Endothelial cell of umbilical vein (primary cell): ENCODE data around the gene TUBA1C. TPM values are rescaled to one million over a fixed set of nuclear protein-coding genes. Genes with fewer than 3 reads are reported as not detected.
A peak's percentile ranks its signal among the peaks of the same experiment; 100 is the strongest.

Source experiments
- BruUV-seq: library from RNA; stranded (reverse); fragments of 400-500 nt; replicated peaks from 2 replicates; lab custom pipeline; 2021; lab: Mats Ljungman, UMichigan
- CTCF ChIA-PET: fragments of 300-600, 350-600 bp; sonication (Branson Sonifier 250); formaldehyde crosslinking; loops from one replicate; lab custom pipeline; 2021; ENCODE audit warnings: antibody characterized with exemption, inconsistent platforms; lab: Charles Lee
- POLR2A ChIA-PET: fragments of 300-600, 350-600 bp; sonication (Branson Sonifier 250); formaldehyde crosslinking; loops from one replicate; lab custom pipeline; 2021; ENCODE audit warnings: antibody characterized with exemption, inconsistent platforms; lab: Charles Lee
- DNase-seq: peaks from one replicate; pipeline ENCODE4 v3.0.0-alpha.2; 2011; ENCODE audit warnings: low read depth, low spot score
- FAIRE-seq: peaks from 2 replicates; lab custom pipeline; 2011; peaks lifted over from hg19 to GRCh38; lab: Jason Lieb, UNC
- H2AFZ ChIP-seq: 2 replicates; pipeline ENCODE4 v1.6.0; 2012; ENCODE audit warnings: low read depth, low read length, control low read depth, inconsistent platforms
- H3K27ac ChIP-seq: 2 replicates; pipeline ENCODE4 v1.5.1; 2011; ENCODE audit warnings: low read depth, mild to moderate bottlenecking, control low read depth, low read length, moderate library complexity; ENCODE audit not compliant: insufficient read depth
- H3K27me3 ChIP-seq, 2 experiments: 2 replicates each; pipeline versions ENCODE4 v1.6.0 to v1.6.1; 2011; ENCODE audit warnings: low read length in 2 of 2, mixed read lengths in 1 of 2; ENCODE audit not compliant: control insufficient read depth in 2 of 2, insufficient read depth in 2 of 2
- H3K36me3 ChIP-seq, 2 experiments: 2 replicates in 1 of 2; 3 replicates in 1 of 2; pipeline ENCODE4 v1.5.1; 2011; ENCODE audit warnings: low read length in 2 of 2, mild to moderate bottlenecking in 1 of 2, moderate library complexity in 1 of 2; ENCODE audit not compliant: control insufficient read depth in 2 of 2, insufficient read depth in 2 of 2; ENCODE audit errors: extremely low read depth in 1 of 2
- H3K4me1 ChIP-seq: 3 replicates; pipeline ENCODE4 v1.5.1; 2011; ENCODE audit warnings: mild to moderate bottlenecking, low read length; ENCODE audit not compliant: control insufficient read depth, insufficient read depth; ENCODE audit errors: extremely low read depth
- H3K4me2 ChIP-seq: 2 replicates; pipeline ENCODE4 v1.6.1; 2011; ENCODE audit warnings: low read length, control low read depth, mixed read lengths; ENCODE audit not compliant: insufficient read depth
- H3K4me3 ChIP-seq, 3 experiments: fragments of 200-600 bp in 1 of 3; sonication (generic), shearing (Covaris generic) in 1 of 3; replicated peaks in 1 of 3; 2 replicates each; pipeline ENCODE4 v1.5.1; 2011 to 2016; ENCODE audit warnings: control low read depth in 3 of 3, low read length in 3 of 3, mild to moderate bottlenecking in 2 of 3, inconsistent platforms in 1 of 3, low read depth in 1 of 3, moderate library complexity in 1 of 3; ENCODE audit not compliant: insufficient read depth in 1 of 3
- H3K79me2 ChIP-seq: 2 replicates; pipeline ENCODE4 v1.6.0; 2012; ENCODE audit warnings: low read length, inconsistent platforms; ENCODE audit not compliant: control insufficient read depth, insufficient read depth
- H3K9ac ChIP-seq: replicated peaks from 2 replicates; pipeline ENCODE3; 2011; ENCODE audit warnings: low read length, control low read depth; ENCODE audit not compliant: insufficient read depth; ENCODE audit errors: extremely low read depth
- H3K9me1 ChIP-seq: replicated peaks from 3 replicates; pipeline ENCODE4 v1.6.0; 2011; ENCODE audit warnings: mild to moderate bottlenecking, low read length; ENCODE audit not compliant: control insufficient read depth, insufficient read depth; ENCODE audit errors: extremely low read depth
- H3K9me3 ChIP-seq: replicated peaks from 2 replicates; pipeline ENCODE4 v1.5.1; 2012; ENCODE audit warnings: low read length, inconsistent platforms; ENCODE audit not compliant: control insufficient read depth, insufficient read depth
- H4K20me1 ChIP-seq: replicated peaks from 2 replicates; pipeline ENCODE3; 2011; ENCODE audit warnings: mild to moderate bottlenecking, low read length; ENCODE audit not compliant: control insufficient read depth, insufficient read depth; ENCODE audit errors: extremely low read depth
- CTCF ChIP-seq, 2 donors: IDR thresholded peaks; 1 replicate in 1 of 2; 2 replicates in 1 of 2; pipeline ENCODE4 v1.5.1; 2011; ENCODE audit warnings: low read length in 2 of 2, mild to moderate bottlenecking in 2 of 2, moderate library complexity in 2 of 2, control low read depth in 1 of 2, inconsistent platforms in 1 of 2, low read depth in 1 of 2; ENCODE audit not compliant: insufficient read depth in 1 of 2; ENCODE audit errors: extremely low read depth in 1 of 2
- EZH2 ChIP-seq: IDR thresholded peaks from 2 replicates; pipeline ENCODE4 v1.6.1; 2012; ENCODE audit warnings: borderline replicate concordance, low read depth, mild to moderate bottlenecking, moderate library complexity, low read length, inconsistent platforms; ENCODE audit not compliant: severe bottlenecking
- FOS ChIP-seq: IDR thresholded peaks from 2 replicates; pipeline ENCODE4 v1.6.1; 2011; ENCODE audit warnings: mild to moderate bottlenecking, low read length, moderate library complexity, borderline replicate concordance; ENCODE audit not compliant: insufficient read depth
- GATA2 ChIP-seq: IDR thresholded peaks from 2 replicates; pipeline ENCODE4 v1.7.0; 2011; ENCODE audit warnings: low read depth, mild to moderate bottlenecking, moderate library complexity, mixed read lengths, low read length; ENCODE audit not compliant: insufficient read length, insufficient read depth
- MAX ChIP-seq: IDR thresholded peaks from 2 replicates; pipeline ENCODE4 v1.6.1; 2011; ENCODE audit not compliant: insufficient read depth, insufficient read length
- MYC ChIP-seq: IDR thresholded peaks from one replicate; pipeline ENCODE4 v1.6.1; 2011; ENCODE audit warnings: mild to moderate bottlenecking, low read depth, low read length
- POLR2A ChIP-seq: IDR thresholded peaks from 2 replicates; pipeline ENCODE4 v1.6.1; 2012; ENCODE audit warnings: low read depth, mild to moderate bottlenecking, control low read depth, low read length
- dilution Hi-C: fragments of 300-500 bp; cut with MboI; formaldehyde crosslinking; loops from one replicate; pipeline ENCODE4 v1.15.0; 2019; ENCODE audit warnings: low sequenced_read_pairs; ENCODE audit not compliant: extremely low pct_ligation_motif_present
- intact Hi-C: fragments of 100-400 bp; cut with micrococcal nuclease; formaldehyde crosslinking; loops from one replicate; pipeline ENCODE4 v1.10.0; 2022
- polyA plus RNA-seq, 4 experiments: library from polyadenylated mRNA; depleted of rRNA in 3 of 4; stranded (reverse) in 3 of 4; unstranded in 1 of 4; fragments of >200 nt; gene quantifications; 2 replicates each; pipeline versions ENCODE4 v1.2.1 to v1.2.3, GENCODE V29; 2011 to 2012; ENCODE audit warnings: missing spikeins in 1 of 4
- total RNA-seq: library from RNA; stranded (reverse); gene quantifications from 2 replicates; pipeline ENCODE4 v1.2.3, GENCODE V29; 2021

TUBA1C gene
- total and polyA plus RNA-seq, 2 donors (not counting 3 experiments of a cell fraction or from before 2014, with no cell fraction given): 515 to 2,063 TPM

- peak; percentile 62 for FAIRE-seq
- Histone ChIP-seq H3K27me3 (no peaks in the 10 kb centered on the region), H3K36me3 (no peaks in the 10 kb centered on the region), H3K4me2 (peak overlapping the region; percentile 60), H3K79me2 (no peaks in the 10 kb centered on the region), H3K9me1 (no peaks in the 10 kb centered on the region), H3K9ac (no peak overlapping the region), H2AFZ (peak overlapping the region; percentile 89), H3K4me1 (peaks cover 5% of the 10 kb centered on the region), H3K27ac (no peak overlapping the region), H3K9me3 (no peaks in the 10 kb centered on the region), H3K4me3 (no peak overlapping the region), H4K20me1 (no peaks in the 10 kb centered on the region)
- dilution Hi-C loops: no loop called here
- ChIA-PET POLR2A (interaction anchor here (0.6 to 1.7 kb wide), 5 partner anchors 10 to 100 kb away, joined by 3 to 13 read pairs (median 4); partner anchors contain the start of gene TUBA1B), CTCF (interaction anchor here (1.0 to 4.2 kb wide), 11 partner anchors 9 to 159 kb away, joined by 3 to 57 read pairs (median 7); partner anchors contain the start of gene TUBA1B)
- intact Hi-C loops: no loop called here
- TF ChIP-seq MYC (no peak), CTCF (IDR thresholded peaks at IDR 0.05; ENCODE audit: extremely low read depth in 1 of 2, insufficient read depth in 1 of 2, low read depth in 1 of 2, low read length in 2 of 2) (no peak), MAX (no peak), GATA2 (no peak), POLR2A (no peak), EZH2 (no peak), FOS (no peak)
- no peak for DNase-seq
- BruUV-seq: no TSS peak
Observed at GRCh38 chr12:49223122-49223521, 41.8 kb upstream of the TUBA1C start.
